Stimulated activated CD4-positive, alpha-beta T cell treated with anti-CD3 and anti-CD28 coated beads, Interleukin-4, amount 100 ng/mL, for 4 hours (primary cell): Measurements from ENCODE around the gene CCR8.
A peak's percentile ranks its signal among the peaks of the same experiment; 100 is the strongest.

Source experiments
- DNase-seq, 2 experiments: peaks; one replicate each; pipeline ENCODE4 v3.0.0-alpha.2; 2020

Gene CCR8

GRCh38 chr3:39329493-39329892 lies at the start of gene CCR8:
CCR8 (plus strand) TSS chr3:39329709; CDS start chr3:39332332, 2,623 bp downstream.
- no peak for DNase-seq

GRCh38 chr3:39279745-39280517 lies 49.6 kb upstream of the CCR8 start, which contains the start of gene CX3CR1:
CX3CR1 (minus strand) TSS chr3:39280036; CDS start chr3:39266509, 13,527 bp downstream.
- no peak for DNase-seq

- no peak for DNase-seq
These were observed 48.9 kb upstream of the CCR8 start for GRCh38 chr3:39280571-39280970.

GRCh38 chr3:39281533-39281932 lies 48.0 kb upstream of the CCR8 start:
- DNase-seq = no peak

- DNase-seq = no peak
These were observed 47.5 kb upstream of the CCR8 start for GRCh38 chr3:39282057-39282456.

GRCh38 chr3:39284457-39284881 lies 45.0 kb upstream of the CCR8 start:
- no peak for DNase-seq

- DNase-seq = no peak
These were observed 44.2 kb upstream of the CCR8 start for GRCh38 chr3:39285332-39285731.

- no peak for DNase-seq
These were observed 42.7 kb upstream of the CCR8 start for GRCh38 chr3:39286771-39287170.

- no peak for DNase-seq
These were observed 42.0 kb upstream of the CCR8 start for GRCh38 chr3:39287216-39288164.

- peak; percentile 69 to 80 for DNase-seq
These were observed 41.2 kb upstream of the CCR8 start for GRCh38 chr3:39288300-39288808.

- no peak for DNase-seq
These were observed 40.4 kb upstream of the CCR8 start for GRCh38 chr3:39289107-39289506.

- DNase-seq = no peak
These were observed 39.3 kb upstream of the CCR8 start for GRCh38 chr3:39290255-39290654.

GRCh38 chr3:39291903-39292329 lies 37.6 kb upstream of the CCR8 start:
- peak; percentile 65 for DNase-seq

- no peak for DNase-seq
These were observed 36.5 kb upstream of the CCR8 start for GRCh38 chr3:39292961-39293360.

- no peak for DNase-seq
These were observed 34.9 kb upstream of the CCR8 start for GRCh38 chr3:39294446-39295183.

GRCh38 chr3:39295184-39295775 lies 34.2 kb upstream of the CCR8 start:
- no peak for DNase-seq

- no peak for DNase-seq
These were observed 33.1 kb upstream of the CCR8 start for GRCh38 chr3:39296197-39297077.

- no peak for DNase-seq
These were observed 30.2 kb upstream of the CCR8 start for GRCh38 chr3:39299279-39299678.

- no peak for DNase-seq
These were observed 27.3 kb upstream of the CCR8 start for GRCh38 chr3:39302178-39302577.

GRCh38 chr3:39313289-39313688 lies 16.2 kb upstream of the CCR8 start:
- DNase-seq = no peak

- DNase-seq = no peak
These were observed 14.1 kb upstream of the CCR8 start for GRCh38 chr3:39315420-39315819.
